WERI-Rb-1 (cell line): ENCODE data around the gene WNT7B.

Experiments
- DNase-seq: peaks from one replicate; pipeline ENCODE4 v3.0.0-alpha.2; 2020
- H3K27ac ChIP-seq: fragments of 250-450 bp; sonication (Bioruptor Pico); 2 replicates; pipeline ENCODE4 v1.5.1; 2020; ENCODE audit warnings: mild to moderate bottlenecking, moderate library complexity
- H3K27me3 ChIP-seq: fragments of 250-450 bp; sonication (Bioruptor Pico); 2 replicates; pipeline ENCODE4 v1.5.1; 2021; ENCODE audit warnings: mild to moderate bottlenecking, low read depth, moderate library complexity; ENCODE audit not compliant: insufficient read depth, severe bottlenecking
- H3K36me3 ChIP-seq: fragments of 250-450 bp; sonication (Bioruptor Pico); 2 replicates; pipeline ENCODE4 v1.5.1; 2020; ENCODE audit warnings: mild to moderate bottlenecking, moderate library complexity
- H3K4me3 ChIP-seq: 2 replicates; pipeline ENCODE4 v1.5.1; 2011; ENCODE audit warnings: low read depth, mild to moderate bottlenecking, control low read depth, low read length
- H3K9me3 ChIP-seq: fragments of 250-450 bp; sonication (Bioruptor Pico); 2 replicates; pipeline ENCODE4 v1.5.1; 2021; ENCODE audit warnings: mild to moderate bottlenecking, moderate library complexity; ENCODE audit not compliant: severe bottlenecking
- CTCF ChIP-seq: IDR thresholded peaks from 2 replicates; pipeline ENCODE4 v1.5.1; 2011; ENCODE audit warnings: low read depth, mild to moderate bottlenecking, control low read depth, inconsistent platforms, low read length

WNT7B gene

GRCh38 chr22:45946805-45947600, 30.0 kb downstream of the WNT7B start:
- TF ChIP-seq CTCF, result no peak
- Histone ChIP-seq H3K36me3 (no peaks in the 10 kb centered on the region), H3K27ac (no peak overlapping the region), H3K4me3 (no peak overlapping the region), H3K27me3 (no peaks in the 10 kb centered on the region), H3K9me3 (no peaks in the 10 kb centered on the region)
- DNase-seq, result no peak

- H3K27me3 ChIP-seq, result peaks cover 10% of the 10 kb centered on the region
- H3K4me3 ChIP-seq, result no peak overlapping the region
- peak; percentile 73 for DNase-seq
Measured at GRCh38 chr22:45945621-45946106, 31.3 kb downstream of the WNT7B start.

GRCh38 chr22:45942787-45943493, 34.0 kb downstream of the WNT7B start:
- DNase-seq, result no peak
- no peak for TF ChIP-seq CTCF
- Histone ChIP-seq H3K27ac (no peak overlapping the region), H3K9me3 (peaks cover 4% of the 10 kb centered on the region), H3K27me3 (peaks cover 28% of the 10 kb centered on the region), H3K36me3 (no peaks in the 10 kb centered on the region), H3K4me3 (no peak overlapping the region)

More at GRCh38 chr22:45945621-45946106, 31.3 kb downstream of the WNT7B start:
- Histone ChIP-seq H3K9me3 (no peaks in the 10 kb centered on the region), H3K36me3 (no peaks in the 10 kb centered on the region), H3K27ac (no peak overlapping the region; the same call in 1 of the 2 replicates)
- no peak for TF ChIP-seq CTCF

- peaks cover 4% of the 10 kb centered on the region for H3K9me3 ChIP-seq
- H3K36me3 ChIP-seq, result no peaks in the 10 kb centered on the region
- no peak for TF ChIP-seq CTCF
- H3K27ac ChIP-seq, result no peak overlapping the region
- no peak overlapping the region for H3K4me3 ChIP-seq
- DNase-seq, result no peak
- peaks cover 34% of the 10 kb centered on the region for H3K27me3 ChIP-seq
Measured at GRCh38 chr22:45942344-45942743, 34.6 kb downstream of the WNT7B start.

- Histone ChIP-seq H3K27ac (no peak overlapping the region), H3K27me3 (peaks cover 68% of the 10 kb centered on the region), H3K36me3 (no peaks in the 10 kb centered on the region), H3K4me3 (no peak overlapping the region), H3K9me3 (peaks cover 4% of the 10 kb centered on the region)
- no peak for TF ChIP-seq CTCF
- no peak for DNase-seq
Measured at GRCh38 chr22:45938913-45939312, 38.0 kb downstream of the WNT7B start.
